LoVo (cell line): ENCODE data around the gene INTS6.
"Not testable (repeated sequence)": the region's sequence is repeated elsewhere in the genome, so short reads cannot be mapped to it uniquely, and the experiment has no call there.

Experiments used
- DNase-seq: peaks from one replicate; pipeline ENCODE4 v3.0.0-alpha.2; 2016; ENCODE audit warnings: low spot score

The INTS6 gene

DNA sequence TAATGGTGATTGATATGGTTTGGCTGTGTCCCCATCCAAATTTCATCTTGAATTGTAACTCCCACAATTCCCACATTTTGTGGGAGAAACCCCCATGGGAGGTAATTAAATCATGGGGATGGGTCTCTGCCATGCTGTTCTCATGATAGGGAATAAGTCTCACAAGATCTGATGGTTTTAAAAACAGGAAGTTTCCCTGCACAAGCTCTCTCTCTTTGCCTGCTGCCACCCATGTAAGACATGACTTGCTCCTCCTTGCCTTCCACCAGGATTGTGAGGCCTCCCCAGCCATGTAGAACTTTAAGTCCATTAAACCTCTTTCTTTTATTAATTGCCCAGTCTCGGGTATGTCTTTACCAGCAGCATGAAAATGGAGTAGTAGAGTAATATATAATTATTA is 37.5 kb downstream of the INTS6 start:
- not testable (repeated sequence) for DNase-seq

DNA sequence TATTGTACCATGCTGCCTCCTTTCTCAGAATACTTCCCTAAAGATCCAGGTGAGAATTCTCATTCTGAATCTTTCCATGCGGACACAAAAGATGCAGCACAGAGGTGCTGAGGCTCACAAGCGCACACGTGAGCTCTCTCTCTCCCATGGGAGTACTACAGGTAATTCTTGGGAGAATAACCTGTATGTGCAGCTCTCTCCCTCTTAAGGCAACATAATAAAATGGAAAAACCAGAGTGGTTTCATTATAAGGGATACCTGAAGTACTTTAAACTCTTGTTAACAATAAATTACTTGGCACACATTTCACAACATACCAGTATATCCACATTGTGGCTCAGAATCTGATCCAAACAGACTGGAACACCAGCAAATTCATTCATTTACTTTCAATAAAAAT is 40.4 kb downstream of the INTS6 start:
- no peak for DNase-seq

DNA sequence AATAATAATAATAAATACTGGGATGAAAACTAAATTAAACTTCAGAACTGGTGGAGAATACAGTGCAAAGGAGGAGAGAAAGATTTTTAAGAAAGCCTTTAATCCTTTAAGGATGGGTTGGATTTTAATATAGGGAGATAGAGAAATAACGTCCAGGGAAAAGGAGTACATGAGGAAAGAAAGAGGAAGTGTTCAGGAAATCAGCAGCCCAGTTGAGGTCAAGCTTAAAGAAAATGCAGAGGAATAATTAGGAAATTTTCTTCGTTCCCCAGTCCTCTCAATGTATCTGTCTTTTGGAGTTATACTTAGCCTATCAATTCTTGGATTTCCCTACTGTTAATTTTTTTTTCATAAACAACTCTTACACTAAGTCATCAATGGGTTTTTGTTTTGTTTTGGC is 47.7 kb downstream of the INTS6 start:
- DNase-seq, result no peak

DNA sequence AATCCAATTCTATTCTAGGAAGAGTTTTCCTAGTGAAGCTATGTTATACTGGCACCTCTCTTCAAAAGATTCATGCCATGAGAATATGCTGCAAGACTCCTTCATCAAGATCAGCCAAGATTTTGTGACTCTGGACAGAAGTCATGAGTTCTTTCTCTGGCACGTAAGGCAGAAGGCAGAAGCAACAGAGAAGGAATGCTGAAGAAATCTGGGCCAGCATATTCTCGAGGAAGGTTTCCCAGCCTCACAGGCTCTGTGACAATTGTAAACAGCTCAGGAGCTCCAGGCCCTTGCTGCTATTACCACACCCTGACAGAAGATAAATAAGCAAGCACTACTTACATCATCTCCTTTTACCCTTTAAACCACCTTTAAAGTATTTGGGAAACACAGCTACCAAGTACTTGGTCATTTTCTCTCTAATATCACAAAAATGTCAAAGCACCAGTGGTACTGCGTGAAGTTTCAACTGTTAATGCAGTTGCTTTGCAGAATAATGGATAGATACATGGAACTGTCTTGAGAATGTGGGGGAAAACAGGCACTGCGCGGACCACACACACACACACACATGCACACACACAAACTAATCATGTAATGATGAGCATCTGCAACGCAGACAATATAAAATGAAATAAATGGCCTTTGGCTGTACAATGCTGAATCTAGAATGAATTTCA is 55.4 kb downstream of the INTS6 start:
- no peak for DNase-seq

DNA sequence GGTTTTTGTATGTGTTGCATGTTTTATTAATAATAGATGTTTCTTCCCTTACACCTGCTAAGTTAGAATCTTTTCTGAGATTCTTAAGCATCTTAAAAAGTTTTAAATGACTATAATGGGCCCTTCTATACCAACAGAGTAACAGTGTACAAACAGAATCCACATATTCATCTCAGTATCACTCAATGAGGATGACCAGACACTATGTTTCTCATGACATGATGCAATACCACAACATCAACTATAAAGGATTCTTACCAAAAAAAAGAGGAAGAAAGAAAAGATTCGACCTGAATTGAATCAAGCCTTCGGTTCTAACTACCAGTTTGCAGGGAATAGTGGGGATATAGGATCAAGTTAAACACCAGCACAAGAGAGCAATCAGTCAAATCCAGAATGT is 56.5 kb downstream of the INTS6 start:
- no peak for DNase-seq

DNA sequence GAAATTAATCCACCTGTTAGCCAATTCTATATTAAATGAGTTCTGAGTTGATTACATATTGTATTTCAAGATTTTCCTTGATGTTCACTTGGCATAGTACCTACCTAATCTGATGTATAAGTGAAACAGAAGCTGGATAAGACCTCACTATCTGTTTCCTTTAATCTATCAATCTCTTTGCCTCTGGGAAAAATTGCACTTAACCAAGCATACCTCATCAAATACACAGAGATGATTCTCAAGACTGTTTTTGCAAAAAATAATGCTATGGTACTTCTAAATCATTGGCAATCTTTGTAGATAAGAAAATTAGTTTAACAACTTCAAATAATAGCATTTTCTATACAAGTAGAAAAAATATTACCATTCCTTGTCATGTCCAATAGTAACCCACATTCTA is 58.1 kb downstream of the INTS6 start:
- no peak for DNase-seq

DNA sequence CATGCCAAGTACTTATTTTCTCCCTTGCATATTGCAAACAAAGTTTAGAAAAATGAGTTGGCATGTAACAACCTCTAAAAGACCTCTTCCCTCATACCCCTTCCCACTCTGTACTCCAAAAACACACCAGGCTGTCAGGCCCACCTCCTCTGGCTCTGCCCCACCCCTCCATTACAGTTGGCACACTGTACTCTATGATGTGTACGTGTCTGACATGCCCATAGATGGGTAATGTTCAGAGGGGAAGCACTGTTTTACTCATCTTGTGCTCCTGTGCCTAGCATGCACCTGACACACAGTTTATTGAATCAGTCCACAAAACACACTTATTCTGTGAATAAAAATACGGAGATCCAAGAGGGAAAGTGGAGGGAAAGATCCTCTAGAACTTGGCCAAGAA is 67.7 kb downstream of the INTS6 start:
- DNase-seq, result no peak

DNA sequence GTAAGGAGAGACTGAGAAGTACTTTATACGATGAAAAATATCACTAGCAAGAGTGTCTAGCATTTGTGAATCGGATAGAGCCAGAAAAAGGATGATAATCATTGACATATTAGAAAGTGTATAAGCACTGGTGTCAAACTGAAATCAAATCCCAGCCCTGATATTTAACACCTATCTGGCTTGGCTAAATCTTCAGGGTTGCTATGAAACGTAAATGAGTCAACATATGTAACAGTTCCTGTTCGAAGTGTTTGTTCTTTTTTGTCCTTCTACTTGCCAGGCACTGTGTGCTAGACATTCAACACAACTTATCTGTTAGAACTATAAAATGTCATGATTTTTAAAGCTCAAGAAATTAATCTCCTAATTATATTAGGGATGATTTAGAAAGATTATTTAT is 72.6 kb downstream of the INTS6 start:
- DNase-seq, result no peak

DNA sequence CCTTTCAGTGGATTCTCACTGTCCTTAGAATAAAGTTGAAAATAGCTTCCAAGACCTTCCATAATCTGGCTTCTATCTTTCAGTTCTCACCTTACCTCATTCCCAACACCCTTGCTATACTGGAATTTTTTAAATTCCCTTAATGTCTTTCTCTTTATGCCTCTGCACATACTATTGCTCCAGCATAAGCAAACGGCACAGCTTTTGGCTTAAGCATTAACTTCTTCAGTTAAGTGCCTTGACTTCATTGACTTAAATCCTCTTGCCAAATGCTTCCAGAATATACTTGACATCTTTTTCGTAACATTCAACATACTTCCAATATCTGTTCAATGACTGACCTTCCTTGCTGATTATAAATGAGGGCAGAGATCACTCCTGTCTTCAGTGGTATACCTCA is 79.4 kb downstream of the INTS6 start:
- DNase-seq, result no peak

DNA sequence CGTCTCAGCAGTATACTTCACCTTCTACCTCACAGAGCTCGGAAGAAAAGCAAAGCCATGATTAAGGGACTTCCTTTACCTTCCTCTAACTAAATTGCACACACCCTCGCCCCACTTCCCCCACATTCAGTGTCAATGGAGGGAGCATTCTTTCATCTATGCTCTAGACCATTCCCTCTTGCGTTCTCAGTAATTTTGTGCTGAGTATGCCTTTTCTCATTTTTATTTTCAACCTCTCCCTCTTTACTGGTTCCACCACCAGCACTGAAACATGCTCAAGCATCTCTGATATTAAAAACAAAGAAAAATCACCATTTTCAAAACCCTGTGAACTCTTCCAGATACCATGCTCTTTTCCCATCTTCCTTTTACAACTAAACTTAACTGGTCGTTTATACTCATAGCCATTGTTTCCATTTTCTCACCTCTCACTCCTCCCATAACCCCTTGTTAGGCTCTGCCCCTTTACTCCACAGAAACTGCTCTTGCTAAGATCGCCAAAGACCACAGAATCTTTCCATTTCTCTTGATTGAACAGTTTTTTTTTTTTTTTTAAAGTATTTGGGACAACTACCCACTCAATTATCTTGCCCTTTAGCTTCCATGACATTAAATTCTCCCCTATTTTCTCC is 81.0 kb downstream of the INTS6 start:
- DNase-seq, result no peak

DNA sequence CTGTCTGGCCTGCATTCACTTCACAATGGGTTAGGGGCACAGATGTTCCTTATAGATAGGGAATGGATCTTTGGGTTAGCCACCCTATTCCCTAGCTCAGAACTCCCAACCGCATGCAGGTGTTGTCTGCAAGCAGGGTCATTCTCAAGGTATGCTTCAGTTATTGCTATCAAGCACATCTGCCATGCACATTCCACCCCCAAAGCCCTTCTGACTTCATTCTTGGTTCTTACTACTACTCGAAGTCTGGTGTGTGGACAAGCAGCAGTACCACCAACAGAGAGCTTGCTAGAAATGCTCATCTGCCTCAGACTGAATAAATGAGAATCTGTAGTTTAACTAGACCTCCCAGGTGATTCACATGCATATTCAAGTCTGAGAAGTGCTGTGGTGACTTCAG is 82.0 kb downstream of the INTS6 start:
- DNase-seq, result no peak

DNA sequence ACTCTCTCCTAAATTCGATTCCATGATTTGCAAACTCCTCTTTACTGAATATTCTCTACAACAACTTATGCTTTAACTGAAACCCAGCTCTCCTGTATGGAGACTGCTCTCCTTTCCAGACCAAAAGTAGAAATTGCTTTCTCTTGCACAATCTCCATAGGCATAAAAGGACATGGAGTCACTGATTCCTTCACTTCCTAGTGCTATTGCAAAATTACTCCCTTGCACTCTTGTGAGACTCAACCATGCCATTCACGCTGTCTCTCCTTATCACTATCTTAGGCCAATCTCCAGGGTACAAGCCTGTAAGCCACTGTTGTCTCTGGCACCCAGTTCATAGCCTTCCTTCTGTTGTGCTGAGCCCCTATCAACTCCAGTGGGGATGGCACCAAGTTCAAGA is 82.7 kb downstream of the INTS6 start:
- no peak for DNase-seq

DNA sequence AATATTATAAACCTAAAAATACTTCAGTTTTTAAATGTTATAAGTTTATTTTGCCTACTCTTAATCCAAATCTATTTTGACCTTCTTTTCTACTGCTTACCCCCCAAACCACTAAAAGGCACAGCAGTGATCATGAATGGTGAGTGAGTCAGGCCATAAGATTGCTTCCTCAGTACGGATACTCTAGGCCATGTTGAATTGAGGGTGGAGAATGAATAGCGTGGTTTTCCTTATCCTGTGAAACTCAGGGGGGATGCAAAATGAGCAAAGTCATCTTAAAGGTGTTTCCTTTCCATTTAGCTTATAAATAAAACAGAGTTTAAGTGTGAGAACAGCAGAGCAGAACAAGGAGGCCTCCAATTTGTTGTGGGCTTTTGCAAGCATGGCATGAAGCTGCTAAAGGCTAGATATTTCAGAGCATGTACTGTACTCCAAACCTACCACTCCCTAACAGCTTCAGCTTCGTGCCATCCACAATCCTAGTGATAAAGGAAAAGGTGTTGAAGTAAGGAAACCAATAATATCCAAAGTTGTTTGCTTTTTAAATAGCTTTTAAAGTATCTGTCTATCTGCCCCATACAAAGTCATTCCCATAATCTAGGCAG is 88.3 kb downstream of the INTS6 start:
- no peak for DNase-seq

DNA sequence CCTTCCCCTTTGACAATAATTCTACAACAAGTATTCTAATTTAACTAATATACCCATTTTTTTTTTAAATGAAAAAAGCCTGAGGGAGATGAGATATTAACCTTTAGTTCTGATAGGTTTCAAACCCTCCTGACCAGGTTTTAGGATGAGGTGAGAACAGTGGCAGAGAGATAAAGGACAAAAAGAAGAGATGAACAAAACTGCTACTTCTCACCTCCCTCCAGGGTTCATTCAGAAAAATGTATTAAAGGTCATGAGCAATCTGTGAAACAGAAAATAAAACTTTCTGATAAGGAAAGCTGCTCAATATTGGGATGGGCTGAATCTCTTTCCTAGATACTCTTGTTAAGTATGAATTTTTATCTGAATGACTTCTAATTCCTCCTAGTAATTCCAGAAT is 89.2 kb downstream of the INTS6 start:
- no peak for DNase-seq

DNA sequence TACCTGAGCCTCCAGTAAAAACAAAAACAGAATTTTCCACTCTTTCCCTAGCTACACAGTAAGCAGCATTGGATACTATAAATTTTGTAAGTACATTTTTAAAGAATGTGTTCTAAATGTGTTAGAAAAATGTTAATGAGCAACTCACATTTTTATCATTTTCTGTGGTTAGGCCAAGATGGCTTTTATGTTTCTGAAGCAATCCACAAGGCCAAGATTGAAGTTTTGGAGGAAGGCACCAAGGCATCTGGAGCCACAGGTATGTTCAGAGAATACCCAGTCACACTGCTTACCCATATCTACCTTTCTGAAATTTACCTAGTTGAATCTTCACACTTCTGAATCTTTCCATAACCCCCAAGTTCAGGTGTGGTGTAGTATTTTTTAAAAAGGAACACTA is 91.7 kb downstream of the INTS6 start:
- DNase-seq, result no peak

DNA sequence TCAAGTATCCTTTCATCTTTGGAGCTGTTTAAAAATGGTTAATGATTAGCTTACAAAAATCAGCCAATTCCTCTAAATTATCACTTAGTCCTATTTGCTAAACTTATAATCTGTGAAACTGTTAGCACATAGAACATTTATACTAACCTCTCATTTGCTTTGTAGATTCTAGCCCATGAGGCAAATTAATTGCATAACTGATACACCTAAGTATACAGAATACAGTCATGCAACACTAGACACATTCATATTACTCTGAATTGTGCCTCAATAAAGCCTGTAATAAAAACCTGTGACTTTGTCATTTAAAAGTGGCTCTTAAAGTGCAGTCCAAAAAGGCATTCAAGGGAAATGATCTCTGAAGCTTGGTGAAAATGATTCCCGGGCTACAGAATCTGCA is 92.3 kb downstream of the INTS6 start:
- DNase-seq, result no peak

DNA sequence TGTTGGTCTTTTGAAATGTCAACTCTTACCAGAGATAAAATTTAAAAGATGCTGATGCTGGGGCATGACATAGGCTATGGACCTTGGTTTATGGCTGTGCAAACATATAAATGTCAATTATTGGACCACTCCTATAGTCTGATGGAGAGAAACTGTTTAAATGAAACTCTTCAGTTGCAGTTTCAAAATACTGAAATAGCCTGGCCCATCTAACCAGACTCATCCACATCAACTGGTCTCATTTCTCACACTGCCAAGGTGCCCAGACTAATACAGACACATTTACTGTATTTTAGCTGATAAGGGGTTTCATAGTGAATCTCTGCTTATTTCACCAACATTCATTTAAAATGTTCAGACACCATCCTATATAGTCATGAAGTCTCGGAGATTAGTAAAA is 93.5 kb downstream of the INTS6 start:
- no peak for DNase-seq

DNA sequence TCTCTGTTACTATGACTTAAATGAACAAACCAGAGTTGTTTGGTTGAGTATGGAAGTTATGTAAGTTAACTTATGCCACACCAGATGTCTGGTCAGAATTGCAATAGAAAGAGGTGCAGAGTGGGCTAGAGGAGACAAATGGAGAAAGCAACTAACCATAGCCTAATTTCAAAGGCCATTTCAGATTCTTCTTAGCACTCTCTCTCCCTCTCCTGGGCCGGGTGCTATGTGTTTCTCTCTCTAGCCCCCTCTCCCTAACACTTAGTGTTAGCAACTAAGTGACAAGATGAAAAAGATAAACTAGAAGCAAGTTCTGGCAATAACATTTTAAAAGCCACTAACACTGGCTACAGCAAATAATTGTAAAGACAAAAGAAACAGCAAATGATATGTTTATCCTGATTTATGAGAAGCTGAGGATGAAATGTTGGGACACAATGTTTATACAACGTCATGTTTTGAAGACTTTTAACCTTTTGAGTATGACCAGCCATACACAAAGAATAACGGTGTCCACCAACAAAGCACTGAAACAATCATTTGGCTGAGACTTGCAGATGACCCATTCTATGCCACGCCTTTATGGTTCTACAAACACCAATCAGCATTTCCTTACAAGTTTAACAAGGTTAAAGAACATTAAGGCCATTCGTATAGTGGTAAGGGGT is 94.8 kb downstream of the INTS6 start:
- DNase-seq, result no peak

DNA sequence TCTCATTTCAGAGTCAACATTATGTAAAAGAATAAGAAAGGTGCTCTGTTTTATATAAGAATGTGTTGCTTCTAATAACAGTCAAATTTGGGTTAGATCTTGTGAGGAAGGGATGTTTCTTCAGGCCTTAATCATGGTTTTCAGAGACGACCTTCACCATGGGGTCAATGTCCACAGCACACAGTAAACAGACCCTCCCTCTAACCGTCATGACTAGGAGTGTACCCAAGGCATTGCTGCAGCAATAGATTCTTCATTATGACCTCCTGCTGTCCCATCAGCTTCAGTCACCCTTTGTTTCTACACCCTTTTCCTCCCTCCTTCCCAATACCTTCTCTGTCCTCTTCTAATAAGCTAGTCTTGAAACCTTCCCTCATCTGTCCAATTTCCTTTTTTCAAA is 97.6 kb downstream of the INTS6 start:
- DNase-seq, result no peak

DNA sequence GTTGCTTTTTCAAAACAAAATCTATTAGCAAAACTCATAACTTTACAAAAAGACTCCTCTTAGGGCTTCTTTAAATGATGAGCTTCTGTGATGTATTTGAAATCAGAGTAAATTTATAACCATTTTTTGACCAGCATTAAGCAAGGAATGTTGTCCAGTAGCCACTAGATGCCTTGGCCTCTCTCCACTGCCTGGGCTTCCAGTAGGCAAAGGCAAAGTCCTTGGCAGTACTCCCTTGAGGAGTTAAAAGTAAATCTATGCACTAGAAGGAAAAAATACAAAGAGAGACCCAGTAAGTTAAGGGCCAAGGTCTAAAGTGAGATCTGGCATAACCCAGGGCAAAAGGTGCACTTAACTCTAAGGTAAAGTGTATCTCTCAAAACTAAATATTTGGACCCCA is 103.8 kb downstream of the INTS6 start:
- DNase-seq, result no peak

DNA sequence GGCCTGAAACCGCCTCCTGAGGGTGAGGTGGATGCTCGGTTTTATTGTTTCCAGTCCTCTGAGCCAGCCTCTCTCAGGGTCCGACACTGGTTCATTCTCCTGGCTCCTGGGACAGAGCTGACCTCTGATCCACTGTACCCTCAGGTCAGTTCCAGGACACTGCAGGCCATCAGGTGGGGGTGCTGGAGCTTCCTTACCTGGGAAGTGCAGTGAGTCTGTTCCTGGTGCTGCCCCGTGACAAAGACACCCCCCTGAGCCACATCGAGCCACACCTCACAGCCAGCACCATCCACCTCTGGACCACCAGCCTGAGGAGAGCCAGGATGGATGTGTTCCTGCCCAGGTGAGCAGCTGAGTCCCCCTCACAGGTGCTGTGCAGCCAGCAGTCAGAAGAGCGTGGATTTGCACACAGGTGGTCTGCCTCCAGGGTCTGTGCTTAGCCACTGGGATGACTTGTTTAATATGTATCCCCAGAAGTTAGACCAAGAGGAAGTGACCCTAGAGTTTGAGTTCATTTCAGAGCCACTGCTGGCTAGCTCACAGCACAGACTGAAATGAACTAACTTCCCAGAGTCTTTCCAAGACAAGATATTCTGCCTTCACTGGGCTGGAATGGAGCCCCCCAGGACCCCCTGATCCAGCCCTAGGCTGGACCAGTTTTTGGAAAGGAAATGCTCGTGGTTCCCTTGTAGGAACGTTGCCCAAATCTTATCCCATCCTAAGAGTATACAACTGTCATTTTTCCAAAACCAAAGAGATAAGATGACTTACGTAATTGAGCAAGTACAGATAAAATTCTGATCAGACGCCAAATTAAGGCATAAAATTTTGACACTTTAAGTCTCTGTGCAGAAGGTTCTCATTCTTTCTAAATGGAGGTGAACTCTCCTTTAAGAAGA is 104.5 kb downstream of the INTS6 start:
- no peak for DNase-seq

DNA sequence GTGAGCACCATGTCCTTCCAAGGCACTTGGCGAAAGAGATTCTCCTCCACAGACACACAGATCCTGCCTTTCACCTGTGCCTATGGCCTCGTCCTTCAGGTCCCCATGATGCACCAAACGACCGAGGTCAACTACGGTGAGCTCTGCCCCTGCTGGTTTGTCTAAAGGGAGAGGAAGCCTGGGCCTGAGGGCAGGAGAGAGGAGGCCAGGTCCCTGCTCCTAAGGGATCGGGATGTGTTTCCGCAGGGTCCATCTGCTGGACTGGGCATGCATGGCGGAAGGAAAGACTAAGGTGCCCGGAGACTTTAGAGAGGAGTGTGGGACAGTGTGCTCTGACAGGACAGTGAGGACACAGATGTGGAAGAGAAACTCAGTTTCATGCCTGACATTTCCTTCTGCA is 105.7 kb downstream of the INTS6 start:
- DNase-seq, result no peak
